Neural progenitor cell (in vitro differentiated cells): Measurements from ENCODE around the gene UQCC2.

Source experiments
- CTCF ChIP-seq: fragments of 200-600 bp; sonication (generic); IDR thresholded peaks from 2 replicates; pipeline ENCODE4 v1.5.1; 2017; ENCODE audit warnings: antibody characterized with exemption, mild to moderate bottlenecking
- EZH2 ChIP-seq: fragments of 200-600 bp; sonication (generic); IDR thresholded peaks from 2 replicates; pipeline ENCODE4 v1.6.1; 2017; ENCODE audit warnings: antibody characterized with exemption, mild to moderate bottlenecking, moderate library complexity

GRCh38 chr6:33717934-33718455 lies 6.5 kb upstream of the UQCC2 start:
- TF ChIP-seq CTCF (no peak), EZH2 (no peak)
